ENCODE results near the gene DNAI2.

DNAI2 gene

DNA sequence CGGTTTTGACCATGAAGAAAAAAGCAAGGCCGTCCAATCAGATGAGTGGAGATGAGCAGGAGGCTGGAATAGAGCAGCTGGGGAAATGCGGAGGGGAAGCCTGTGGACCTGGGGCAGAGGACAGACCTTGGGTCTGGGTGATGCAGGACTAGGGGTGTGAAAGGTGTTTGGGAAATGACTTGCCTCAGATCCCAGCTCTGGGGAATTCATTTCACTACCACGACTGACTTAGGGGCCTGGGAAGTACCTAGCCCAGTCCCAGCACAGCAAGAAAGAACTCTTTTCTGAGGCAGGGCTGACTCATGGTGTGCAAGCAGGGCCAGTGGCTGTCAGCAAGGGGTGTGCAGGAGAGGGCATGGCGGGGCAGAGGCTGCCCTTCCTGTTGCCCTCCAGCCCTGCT is 14.8 kb downstream of the DNAI2 start:
- no peak overlapping the region for H3K23ac ChIP-seq (ENCODE audit: low read depth, low read length, poor library complexity)
- no peak overlapping the region for H2BK5ac ChIP-seq (ENCODE audit: low read length)
- H3K4me2 ChIP-seq (ENCODE audit: insufficient read depth, low read length, poor library complexity, severe bottlenecking): no peak overlapping the region
- H3K14ac ChIP-seq (ENCODE audit: low read length): peak overlapping the region; percentile 90
- no peak for DNase-seq (ENCODE audit: low spot score)
- H2BK120ac ChIP-seq (ENCODE audit: low read depth, low read length): no peak overlapping the region
- H3K27me3 ChIP-seq (ENCODE audit: control insufficient read depth in 3 of 3, insufficient read depth in 3 of 3, low read depth in 1 of 3, low read length in 3 of 3): peaks cover 0 to 3% (median 0%) of the 10 kb centered on the region in 3 experiments
- no peak overlapping the region for H3K27ac ChIP-seq (replicated peaks; ENCODE audit: low read length)
- no peak overlapping the region for H2AK5ac ChIP-seq (ENCODE audit: low read depth, low read length)
- WGBS, 2 donors (ENCODE audit: extremely low coverage in 2 of 2, insufficient read length in 2 of 2, insufficient replicate concordance in 1 of 2): no CpG with 5 or more reads among the region's 5 CpGs
- H2BK12ac ChIP-seq (ENCODE audit: low read length): no peak overlapping the region
- H3K9ac ChIP-seq (ENCODE audit: low read depth, low read length, poor library complexity): no peak overlapping the region
- peaks cover 5 to 6% of the 10 kb centered on the region in 2 donors for H3K4me1 ChIP-seq (ENCODE audit: control insufficient read depth in 2 of 2, insufficient read depth in 1 of 2, low read depth in 1 of 2, low read length in 2 of 2)
- H3K9me3 ChIP-seq (replicated peaks in 1 of 2; ENCODE audit: control insufficient read depth in 2 of 2, insufficient read depth in 1 of 2, low read depth in 1 of 2, low read length in 2 of 2): no peaks in the 10 kb centered on the region
- H3K79me1 ChIP-seq (ENCODE audit: low read depth, low read length): no peaks in the 10 kb centered on the region
- H3K36me3 ChIP-seq (replicated peaks in 1 of 2; ENCODE audit: control insufficient read depth in 2 of 2, insufficient read depth in 2 of 2, low read length in 2 of 2): no peaks in the 10 kb centered on the region
- no peak overlapping the region for H3K4ac ChIP-seq (ENCODE audit: low read length)
- H3K4me3 ChIP-seq (ENCODE audit: low read length in 2 of 2): no peak overlapping the region
- peak overlapping the region; percentile 53 for H2AFZ ChIP-seq (ENCODE audit: low read length)
- no peak overlapping the region for H4K91ac ChIP-seq (ENCODE audit: low read depth, low read length, poor library complexity)
- H3K18ac ChIP-seq (ENCODE audit: low read length): peak overlapping the region; percentile 42
- no peak overlapping the region for H4K8ac ChIP-seq (ENCODE audit: low read depth, low read length)
- no peak overlapping the region for H2BK15ac ChIP-seq (ENCODE audit: low read length)

DNA sequence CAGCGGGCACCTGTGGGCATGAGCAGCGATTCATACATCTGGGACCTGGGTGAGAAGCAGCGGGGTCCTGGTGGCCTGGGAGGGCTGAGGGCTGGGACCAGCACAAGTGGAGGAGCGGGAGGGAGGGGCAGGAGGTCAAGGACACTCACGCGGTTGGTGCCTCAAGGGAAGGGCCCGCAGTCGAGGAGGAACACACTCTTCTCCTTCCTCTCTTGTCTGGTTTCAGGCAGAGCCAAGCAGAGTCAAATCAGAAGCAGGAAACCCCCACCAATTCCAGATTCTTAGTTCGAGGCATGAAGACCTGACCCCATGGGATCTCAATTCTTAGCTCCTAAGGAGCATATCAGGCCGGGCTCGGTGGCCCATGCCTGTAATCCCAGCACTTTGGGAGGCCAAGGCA is 15.7 kb downstream of the DNAI2 start:
- H3K27ac ChIP-seq (replicated peaks; ENCODE audit: low read length): no peak overlapping the region
- H3K79me1 ChIP-seq (ENCODE audit: low read depth, low read length): no peaks in the 10 kb centered on the region
- no peaks in the 10 kb centered on the region for H3K9me3 ChIP-seq (replicated peaks in 1 of 2; ENCODE audit: control insufficient read depth in 2 of 2, insufficient read depth in 1 of 2, low read depth in 1 of 2, low read length in 2 of 2)
- H3K14ac ChIP-seq (ENCODE audit: low read length): no peak overlapping the region
- no peak overlapping the region for H2BK120ac ChIP-seq (ENCODE audit: low read depth, low read length)
- H2BK12ac ChIP-seq (ENCODE audit: low read length): no peak overlapping the region
- no peak overlapping the region for H4K91ac ChIP-seq (ENCODE audit: low read depth, low read length, poor library complexity)
- peak overlapping the region; percentile 89 for H2AK5ac ChIP-seq (ENCODE audit: low read depth, low read length)
- H4K8ac ChIP-seq (ENCODE audit: low read depth, low read length): no peak overlapping the region
- no peak overlapping the region for H3K9ac ChIP-seq (ENCODE audit: low read depth, low read length, poor library complexity)
- H2AFZ ChIP-seq (ENCODE audit: low read length): no peak overlapping the region
- H2BK15ac ChIP-seq (ENCODE audit: low read length): peak overlapping the region; percentile 52
- peak overlapping the region; percentile 71 for H3K4ac ChIP-seq (ENCODE audit: low read length)
- H3K27me3 ChIP-seq (ENCODE audit: control insufficient read depth in 3 of 3, insufficient read depth in 3 of 3, low read depth in 1 of 3, low read length in 3 of 3): peaks cover 0 to 3% (median 0%) of the 10 kb centered on the region in 3 experiments
- H3K23ac ChIP-seq (ENCODE audit: low read depth, low read length, poor library complexity): no peak overlapping the region
- H3K4me2 ChIP-seq (ENCODE audit: insufficient read depth, low read length, poor library complexity, severe bottlenecking): no peak overlapping the region
- H3K18ac ChIP-seq (ENCODE audit: low read length): peak overlapping the region; percentile 77
- peak overlapping the region; percentile 60 for H2BK5ac ChIP-seq (ENCODE audit: low read length)
- no peaks in the 10 kb centered on the region for H3K36me3 ChIP-seq (replicated peaks in 1 of 2; ENCODE audit: control insufficient read depth in 2 of 2, insufficient read depth in 2 of 2, low read length in 2 of 2)
- H3K4me1 ChIP-seq (ENCODE audit: control insufficient read depth in 2 of 2, insufficient read depth in 1 of 2, low read depth in 1 of 2, low read length in 2 of 2): peaks cover 5 to 6% of the 10 kb centered on the region in 2 donors
- WGBS, 2 donors (ENCODE audit: extremely low coverage in 2 of 2, insufficient read length in 2 of 2, insufficient replicate concordance in 1 of 2): no CpG with 5 or more reads among the region's 11 CpGs
- no peak overlapping the region for H3K4me3 ChIP-seq (ENCODE audit: low read length in 2 of 2)
- DNase-seq (ENCODE audit: low spot score): no peak

DNA sequence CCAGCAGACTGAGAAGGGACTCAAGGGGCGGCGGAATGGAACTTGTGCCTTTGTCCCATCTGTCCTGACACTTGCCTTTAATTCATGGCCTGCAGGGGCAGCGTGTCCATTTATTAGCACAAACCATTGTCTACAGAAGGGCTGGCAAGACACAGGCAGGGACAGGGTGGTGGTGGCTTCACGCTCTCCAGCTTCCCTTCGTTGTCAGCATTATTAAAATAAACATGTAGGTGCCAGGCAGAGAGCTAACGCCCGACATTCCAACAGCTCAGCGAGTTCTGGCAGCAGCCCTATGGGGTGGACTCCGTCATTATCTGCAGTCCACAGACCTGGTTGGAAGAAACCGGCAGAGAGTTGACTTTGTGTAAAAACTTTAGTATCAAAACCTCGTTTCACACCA is 16.3 kb downstream of the DNAI2 start:
- Histone ChIP-seq H2AFZ (ENCODE audit: low read length) (peak overlapping the region; percentile 76), H4K8ac (ENCODE audit: low read depth, low read length) (no peak overlapping the region), H3K27ac (replicated peaks; ENCODE audit: low read length) (no peak overlapping the region), H3K18ac (ENCODE audit: low read length) (peak overlapping the region; percentile 61), H3K4me2 (ENCODE audit: insufficient read depth, low read length, poor library complexity, severe bottlenecking) (no peak overlapping the region), H2BK120ac (ENCODE audit: low read depth, low read length) (no peak overlapping the region), H3K4me1 (ENCODE audit: control insufficient read depth in 2 of 2, insufficient read depth in 1 of 2, low read depth in 1 of 2, low read length in 2 of 2) (peaks cover 2% of the 10 kb centered on the region in 2 donors), H3K27me3 (ENCODE audit: control insufficient read depth in 3 of 3, insufficient read depth in 3 of 3, low read depth in 1 of 3, low read length in 3 of 3) (no peaks in the 10 kb centered on the region), H3K79me1 (ENCODE audit: low read depth, low read length) (no peaks in the 10 kb centered on the region), H3K14ac (ENCODE audit: low read length) (no peak overlapping the region), H3K36me3 (replicated peaks in 1 of 2; ENCODE audit: control insufficient read depth in 2 of 2, insufficient read depth in 2 of 2, low read length in 2 of 2) (no peaks in the 10 kb centered on the region), H3K9me3 (replicated peaks in 1 of 2; ENCODE audit: control insufficient read depth in 2 of 2, insufficient read depth in 1 of 2, low read depth in 1 of 2, low read length in 2 of 2) (peaks cover 1 to 3% of the 10 kb centered on the region in 2 donors), H2BK5ac (ENCODE audit: low read length) (no peak overlapping the region), H3K4me3 (ENCODE audit: low read length in 2 of 2) (no peak overlapping the region), H2BK15ac (ENCODE audit: low read length) (no peak overlapping the region), H3K9ac (ENCODE audit: low read depth, low read length, poor library complexity) (no peak overlapping the region), H3K23ac (ENCODE audit: low read depth, low read length, poor library complexity) (no peak overlapping the region), H2AK5ac (ENCODE audit: low read depth, low read length) (no peak overlapping the region), H4K91ac (ENCODE audit: low read depth, low read length, poor library complexity) (no peak overlapping the region), H2BK12ac (ENCODE audit: low read length) (no peak overlapping the region), H3K4ac (ENCODE audit: low read length) (no peak overlapping the region)
- WGBS, 2 donors (ENCODE audit: extremely low coverage in 2 of 2, insufficient read length in 2 of 2, insufficient replicate concordance in 1 of 2): no CpG with 5 or more reads among the region's 11 CpGs
- no peak for DNase-seq (ENCODE audit: low spot score)

DNA sequence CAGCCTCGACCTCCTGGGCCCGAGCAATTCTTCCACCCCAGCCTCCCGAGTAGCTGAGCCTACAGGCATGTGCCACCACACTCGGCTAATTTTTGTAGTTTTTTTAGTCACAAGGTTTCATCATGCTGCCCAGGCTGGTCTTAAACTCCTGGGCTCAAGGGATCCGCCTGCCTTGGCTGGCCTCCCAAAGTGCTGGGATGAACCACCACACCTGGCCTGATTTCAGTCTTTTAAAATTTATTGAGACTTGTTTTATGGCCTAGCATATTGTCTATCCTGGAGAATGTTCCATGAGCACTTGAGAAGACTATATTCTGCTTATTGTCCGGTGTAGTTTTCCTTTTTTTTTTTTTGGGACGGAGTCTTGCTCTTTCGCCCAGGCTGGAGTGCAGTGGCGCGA is 18.5 kb downstream of the DNAI2 start:
- Histone ChIP-seq H3K4ac (ENCODE audit: low read length) (no peak overlapping the region), H2BK15ac (ENCODE audit: low read length) (no peak overlapping the region), H3K9me3 (replicated peaks in 1 of 2; ENCODE audit: control insufficient read depth in 2 of 2, insufficient read depth in 1 of 2, low read depth in 1 of 2, low read length in 2 of 2) (peaks cover 1 to 3% of the 10 kb centered on the region in 2 donors), H3K27me3 (ENCODE audit: control insufficient read depth in 3 of 3, insufficient read depth in 3 of 3, low read depth in 1 of 3, low read length in 3 of 3) (no peaks in the 10 kb centered on the region), H3K27ac (replicated peaks; ENCODE audit: low read length) (no peak overlapping the region), H4K8ac (ENCODE audit: low read depth, low read length) (no peak overlapping the region), H3K4me3 (ENCODE audit: low read length in 2 of 2) (no peak overlapping the region), H3K14ac (ENCODE audit: low read length) (no peak overlapping the region), H3K4me1 (ENCODE audit: control insufficient read depth in 2 of 2, insufficient read depth in 1 of 2, low read depth in 1 of 2, low read length in 2 of 2) (peaks cover 3 to 9% of the 10 kb centered on the region in 2 donors), H2BK5ac (ENCODE audit: low read length) (no peak overlapping the region), H2BK12ac (ENCODE audit: low read length) (no peak overlapping the region), H3K18ac (ENCODE audit: low read length) (no peak overlapping the region), H3K4me2 (ENCODE audit: insufficient read depth, low read length, poor library complexity, severe bottlenecking) (no peak overlapping the region), H3K36me3 (replicated peaks in 1 of 2; ENCODE audit: control insufficient read depth in 2 of 2, insufficient read depth in 2 of 2, low read length in 2 of 2) (no peaks in the 10 kb centered on the region), H3K9ac (ENCODE audit: low read depth, low read length, poor library complexity) (no peak overlapping the region), H2AFZ (ENCODE audit: low read length) (no peak overlapping the region), H3K23ac (ENCODE audit: low read depth, low read length, poor library complexity) (no peak overlapping the region), H3K79me1 (ENCODE audit: low read depth, low read length) (no peaks in the 10 kb centered on the region), H4K91ac (ENCODE audit: low read depth, low read length, poor library complexity) (no peak overlapping the region), H2BK120ac (ENCODE audit: low read depth, low read length) (no peak overlapping the region), H2AK5ac (ENCODE audit: low read depth, low read length) (no peak overlapping the region)
- no CpG with 5 or more reads among the region's 10 CpGs for WGBS, 2 donors (ENCODE audit: extremely low coverage in 2 of 2, insufficient read length in 2 of 2, insufficient replicate concordance in 1 of 2)
- no peak for DNase-seq (ENCODE audit: low spot score)

Data from neuronal stem cell (in vitro differentiated cells).